ENCODE measurements around the gene TPK1. TPM values are rescaled to one million over a fixed set of nuclear protein-coding genes. Genes with fewer than 3 reads are reported as not detected.

The TPK1 gene
- total and polyA plus RNA-seq, 8 donors = 1.8 to 13.0 (median 4.3) TPM

GRCh38 chr7:144503215-144503614 lies 332.6 kb downstream of the TPK1 start:
- no peak for DNase-seq
- no peaks in the 10 kb centered on the region for H3K27me3 ChIP-seq
- H3K27ac ChIP-seq = no peak overlapping the region
- TF ChIP-seq POLR2AphosphoS5 (IDR thresholded peaks at IDR 0.05) (no peak), EP300 (IDR thresholded peaks at IDR 0.05) (no peak), CTCF (IDR thresholded peaks at IDR 0.05) (no peak), POLR2A (IDR thresholded peaks at IDR 0.05) (no peak)
- no peaks in the 10 kb centered on the region for H3K36me3 ChIP-seq
- intact Hi-C loops (cut with DNase I; ENCODE audit: low total_unique reads) = no loop called here
- H3K4me1 ChIP-seq = peaks cover 0 to 9% (median 0%) of the 10 kb centered on the region in 4 donors
- peaks cover 0 to 12% (median 8%) of the 10 kb centered on the region in 4 donors for H3K9me3 ChIP-seq
- 83 to 93% (median 90%) methylated on average over 6 of the region's 6 CpGs for WGBS, 5 donors
- H3K4me3 ChIP-seq = no peak overlapping the region

- Histone ChIP-seq H3K4me1 (peaks cover 0 to 9% (median 0%) of the 10 kb centered on the region in 4 donors), H3K36me3 (no peaks in the 10 kb centered on the region), H3K27ac (no peak overlapping the region), H3K4me3 (no peak overlapping the region), H3K9me3 (peaks cover 0 to 2% (median 0%) of the 10 kb centered on the region in 4 donors), H3K27me3 (no peaks in the 10 kb centered on the region)
- WGBS, 5 donors = 24 to 56% (median 45%) methylated on average over 5 of the region's 5 CpGs
- DNase-seq = no peak
- intact Hi-C loops (cut with DNase I; ENCODE audit: low total_unique reads) = no loop called here
- TF ChIP-seq CTCF (IDR thresholded peaks at IDR 0.05) (no peak), EP300 (IDR thresholded peaks at IDR 0.05) (no peak), POLR2A (IDR thresholded peaks at IDR 0.05) (no peak), POLR2AphosphoS5 (IDR thresholded peaks at IDR 0.05) (no peak)
These were observed 335.6 kb downstream of the TPK1 start for GRCh38 chr7:144500225-144500624.

GRCh38 chr7:144497282-144497681 lies 338.6 kb downstream of the TPK1 start:
- Histone ChIP-seq H3K27ac (no peak overlapping the region), H3K27me3 (no peaks in the 10 kb centered on the region), H3K4me1 (peaks cover 0 to 9% (median 0%) of the 10 kb centered on the region in 4 donors), H3K4me3 (no peak overlapping the region), H3K36me3 (no peaks in the 10 kb centered on the region), H3K9me3 (peaks cover 0 to 3% (median 0%) of the 10 kb centered on the region in 4 donors)
- no peak for DNase-seq
- WGBS, 5 donors = 68 to 84% (median 81%) methylated on average over 1 of the region's 1 CpG
- intact Hi-C loops (cut with DNase I; ENCODE audit: low total_unique reads) = no loop called here
- TF ChIP-seq CTCF (IDR thresholded peaks at IDR 0.05) (no peak), POLR2A (IDR thresholded peaks at IDR 0.05) (no peak), POLR2AphosphoS5 (IDR thresholded peaks at IDR 0.05) (no peak), EP300 (IDR thresholded peaks at IDR 0.05) (no peak)

GRCh38 chr7:144494355-144494754 lies 341.5 kb downstream of the TPK1 start:
- 82 to 95% (median 86%) methylated on average over 1 of the region's 1 CpG for WGBS, 5 donors

More at GRCh38 chr7:144494355-144494754, 341.5 kb downstream of the TPK1 start:
- TF ChIP-seq POLR2A (IDR thresholded peaks at IDR 0.05) (no peak), POLR2AphosphoS5 (IDR thresholded peaks at IDR 0.05) (no peak), CTCF (IDR thresholded peaks at IDR 0.05) (no peak), EP300 (IDR thresholded peaks at IDR 0.05) (no peak)
- Histone ChIP-seq H3K4me1 (peaks cover 0 to under 1% (median 0%) of the 10 kb centered on the region in 4 donors), H3K36me3 (no peaks in the 10 kb centered on the region), H3K9me3 (peaks cover 0 to 3% (median 0%) of the 10 kb centered on the region in 4 donors), H3K4me3 (no peak overlapping the region), H3K27me3 (no peaks in the 10 kb centered on the region), H3K27ac (no peak overlapping the region)
- no peak for DNase-seq
- intact Hi-C loops (cut with DNase I; ENCODE audit: low total_unique reads) = no loop called here
